UCSD-AML1 (cell line): ENCODE results near the gene OR5B2.
"Not testable (repeated sequence)": the region's sequence is repeated elsewhere in the genome, so short reads cannot be mapped to it uniquely, and the experiment has no call there.

Experiments used
- DNase-seq: peaks from one replicate; lab custom pipeline; 2025; ENCODE audit not compliant: unreplicated experiment; lab: John Stamatoyannopoulos, UW

Gene OR5B2

DNA sequence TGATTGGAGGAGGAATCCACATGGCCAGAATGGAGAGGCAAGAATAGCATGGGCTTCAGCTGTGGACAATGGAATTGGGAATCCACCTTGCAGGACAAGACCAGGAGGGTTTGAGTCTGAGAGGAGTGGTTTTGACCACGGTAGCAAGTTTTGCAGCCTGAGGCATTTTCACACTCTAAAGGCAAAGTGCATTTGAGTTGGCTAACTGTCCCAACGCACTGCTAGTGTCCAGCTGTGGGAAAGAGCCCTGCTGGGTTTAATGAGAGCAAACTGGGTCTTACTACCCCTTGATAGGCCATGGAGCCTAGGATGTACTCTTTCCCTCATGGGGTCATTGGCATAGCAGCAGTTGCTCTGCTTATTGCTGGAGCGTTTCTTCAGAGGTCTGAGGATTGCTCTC lies at the start of gene OR5B2:
TSS of gene OR5B2 (minus strand) at position 101 of the 400 bp plus-strand sequence. CDS start 4,860 bp downstream, outside the sequence.
- DNase-seq: no peak

DNA sequence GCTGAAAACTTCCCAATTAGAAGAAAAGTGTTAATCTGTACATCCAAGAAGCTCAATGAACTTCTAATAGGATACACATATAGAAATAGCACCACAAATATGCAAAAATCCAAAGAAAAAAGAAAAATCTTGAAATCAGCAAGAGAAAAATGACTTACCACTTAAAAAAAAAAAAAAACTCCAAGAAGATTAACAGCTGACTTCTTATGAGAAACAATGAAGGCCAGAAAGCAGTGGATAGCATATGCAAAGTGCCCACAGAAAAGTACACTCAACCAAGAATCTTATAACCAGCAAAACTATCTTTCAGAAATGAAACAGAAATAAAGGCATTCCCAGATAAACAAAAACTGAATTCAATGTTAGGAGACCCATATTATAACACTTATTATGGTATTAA lies 44.0 kb upstream of the OR5B2 start:
- DNase-seq: no peak

DNA sequence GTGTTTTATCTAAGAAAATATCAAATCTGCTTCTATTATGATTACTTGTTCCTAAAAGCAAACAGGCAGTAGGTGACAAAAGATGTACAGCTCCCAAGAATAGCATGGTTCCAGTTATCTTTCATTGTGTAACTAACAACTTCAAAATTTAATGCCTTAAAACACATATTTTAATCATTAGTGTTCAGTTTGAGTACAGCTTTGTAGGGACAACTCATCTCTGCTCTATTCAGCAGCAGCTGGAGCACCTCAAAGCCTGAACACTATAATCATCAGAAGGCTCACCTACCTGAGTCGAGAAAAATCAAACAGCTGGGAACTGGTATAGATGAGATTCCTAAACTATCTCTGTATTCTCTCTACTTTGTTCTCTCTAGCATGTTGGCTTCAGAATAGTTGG lies 38.4 kb upstream of the OR5B2 start:
- DNase-seq: no peak

- no peak for DNase-seq
Measured at GRCh38 chr11:58465690-58466089, 37.8 kb upstream of the OR5B2 start.

DNA sequence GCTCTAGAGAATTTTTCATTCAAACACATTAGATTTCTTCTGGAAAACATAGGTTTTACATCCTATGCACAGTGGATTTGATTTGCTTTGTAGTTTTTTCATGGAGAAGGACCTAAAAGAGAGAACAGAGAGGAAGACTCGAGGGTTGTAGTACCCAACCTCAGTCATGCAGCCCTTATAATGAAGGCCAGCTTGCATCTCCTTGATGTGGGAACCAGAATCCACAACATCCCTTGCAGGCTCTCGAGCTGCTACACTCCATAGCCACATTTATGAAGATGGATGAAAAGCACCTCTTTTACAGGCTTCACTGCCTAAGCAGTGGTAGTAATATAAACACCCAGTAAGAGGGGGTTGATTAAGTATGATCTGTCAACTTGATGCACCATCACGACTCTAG lies 23.7 kb upstream of the OR5B2 start:
- no peak for DNase-seq

DNA sequence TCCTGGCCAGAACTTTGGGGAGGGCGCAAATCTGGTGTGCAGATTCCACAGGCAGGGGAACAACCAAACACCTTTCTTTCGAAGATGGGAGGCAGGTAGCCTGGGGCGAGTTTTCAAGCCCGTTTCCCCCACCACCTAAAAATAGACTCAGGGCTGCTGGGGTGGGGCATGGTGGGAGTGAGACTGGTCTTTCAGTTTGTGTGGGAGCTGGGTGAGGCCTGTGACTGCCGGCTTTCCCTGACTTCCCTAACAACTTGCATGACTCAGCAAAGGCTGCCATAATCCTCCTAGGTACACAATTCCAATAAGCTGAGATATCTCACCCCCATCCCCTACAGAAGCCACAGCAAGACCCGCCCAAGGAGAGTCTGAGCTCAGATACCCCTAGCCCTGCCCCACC lies 18.4 kb upstream of the OR5B2 start:
- DNase-seq: no peak

- no peak for DNase-seq
Measured at GRCh38 chr11:58444300-58444699, 16.4 kb upstream of the OR5B2 start.

GRCh38 chr11:58442136-58442535 lies 14.2 kb upstream of the OR5B2 start, which contains the start of gene OR5B12:
Gene OR5B12, minus strand, starts transcription at chr11:58442236. Its CDS starts 2,085 bp downstream, at chr11:58440151.
- no peak for DNase-seq

DNA sequence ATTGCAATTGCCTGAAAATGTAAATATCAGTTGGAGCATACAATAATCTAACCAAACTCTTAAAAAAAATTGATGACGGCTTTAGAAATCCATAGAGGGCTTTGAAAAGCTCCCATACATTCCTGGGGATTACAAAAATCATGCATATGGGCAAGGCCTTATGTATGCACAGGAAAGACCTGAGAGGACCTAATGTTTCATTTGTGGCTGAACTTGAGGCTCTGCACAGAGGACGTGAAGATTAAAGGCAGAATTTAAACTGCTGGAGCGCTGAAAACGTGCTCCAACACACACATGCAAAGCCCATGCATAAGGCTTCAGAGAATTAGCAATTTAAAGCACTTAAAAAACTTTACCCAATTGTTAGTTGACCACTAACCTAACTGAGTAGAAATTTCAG lies 10.6 kb upstream of the OR5B2 start:
- DNase-seq: no peak

DNA sequence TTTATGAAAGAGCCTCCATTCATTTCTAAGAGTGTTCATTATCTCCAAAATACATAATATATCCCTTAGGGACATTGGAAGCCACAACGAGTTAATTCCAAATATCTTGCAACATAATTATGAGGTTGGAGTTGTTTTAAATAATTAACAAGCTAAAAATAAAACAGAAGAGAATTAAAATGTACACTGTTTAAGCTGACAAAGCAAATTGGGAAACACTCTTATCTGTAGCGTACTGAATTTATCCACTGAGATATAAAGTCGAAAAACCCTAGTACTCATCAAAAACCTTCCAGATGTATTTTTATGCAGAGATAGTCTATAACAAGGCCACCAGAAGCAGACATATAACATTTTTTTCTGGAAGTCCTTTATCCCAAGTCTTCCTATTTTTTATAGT lies 6.3 kb upstream of the OR5B2 start:
- no peak for DNase-seq

GRCh38 chr11:58433638-58434203 lies 5.8 kb upstream of the OR5B2 start:
- no peak for DNase-seq

GRCh38 chr11:58429273-58429672 lies 1.4 kb upstream of the OR5B2 start:
- DNase-seq: no peak

DNA sequence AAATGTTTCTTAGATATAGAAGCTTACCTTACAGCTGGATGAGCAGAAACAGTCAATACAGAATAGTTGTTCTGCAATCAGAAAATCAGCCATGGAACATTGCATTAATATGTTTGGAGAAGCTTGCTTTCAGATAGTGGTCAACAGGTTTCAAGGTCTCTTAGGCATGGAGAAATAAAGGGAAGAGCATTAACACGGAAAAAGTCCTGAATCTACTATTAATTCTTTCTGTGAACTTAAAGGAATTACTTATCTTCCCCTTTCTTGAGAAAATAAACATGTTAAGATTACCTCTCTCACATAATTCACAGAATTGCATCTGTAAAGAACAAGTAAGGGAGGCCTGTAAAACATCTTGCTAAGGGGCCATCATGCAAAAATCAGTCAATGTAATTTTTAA lies 21.1 kb downstream of the OR5B2 start, which contains the start of gene OR5B3:
TSS of gene OR5B3 (minus strand) at position 101 of the 400 bp plus-strand sequence. CDS start 3,465 bp downstream, outside the sequence.
- DNase-seq: no peak

DNA sequence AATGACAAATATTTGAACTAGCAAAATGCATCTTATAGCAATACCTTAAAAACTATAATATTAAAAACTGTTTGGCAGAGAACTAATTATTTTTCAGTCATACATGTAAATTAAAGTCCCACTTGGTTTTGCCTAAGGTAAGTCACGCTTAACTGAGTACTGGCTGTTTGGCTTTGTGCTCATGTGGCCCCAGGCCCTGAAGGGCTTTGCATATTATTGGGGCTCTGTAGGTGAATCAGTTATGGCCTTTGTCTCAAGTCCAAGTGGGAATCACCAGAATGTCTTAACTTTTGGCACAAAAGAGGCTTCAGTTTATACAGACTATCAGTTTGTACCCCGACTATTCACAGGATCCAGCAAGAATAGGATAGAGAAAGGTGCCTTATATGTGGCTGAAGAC lies 28.3 kb downstream of the OR5B2 start:
- DNase-seq: not testable (repeated sequence)

- no peak for DNase-seq
Measured at GRCh38 chr11:58395581-58395980, 32.3 kb downstream of the OR5B2 start.

DNA sequence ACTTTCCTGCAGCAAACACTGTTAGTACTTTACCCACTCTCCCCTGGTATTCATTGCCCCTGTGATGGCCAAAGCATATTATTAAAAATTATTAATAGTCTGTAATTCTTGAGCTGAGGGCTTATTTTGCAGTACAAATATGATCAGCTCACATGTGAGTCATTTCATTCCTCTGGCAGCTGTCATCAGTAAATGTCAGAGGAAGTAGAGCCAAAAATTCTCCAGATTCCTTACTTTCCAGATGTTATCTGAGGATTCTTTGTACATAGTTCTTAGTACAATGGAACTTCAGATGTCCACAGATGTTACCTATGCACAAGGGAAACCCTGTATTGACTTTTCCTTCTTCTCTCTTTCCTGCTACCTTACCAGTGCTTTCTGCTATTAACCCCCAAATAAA lies 33.7 kb downstream of the OR5B2 start:
- no peak for DNase-seq

- DNase-seq: no peak
Measured at GRCh38 chr11:58392746-58393145, 35.2 kb downstream of the OR5B2 start.

GRCh38 chr11:58391879-58392278 lies 36.0 kb downstream of the OR5B2 start:
- no peak for DNase-seq

DNA sequence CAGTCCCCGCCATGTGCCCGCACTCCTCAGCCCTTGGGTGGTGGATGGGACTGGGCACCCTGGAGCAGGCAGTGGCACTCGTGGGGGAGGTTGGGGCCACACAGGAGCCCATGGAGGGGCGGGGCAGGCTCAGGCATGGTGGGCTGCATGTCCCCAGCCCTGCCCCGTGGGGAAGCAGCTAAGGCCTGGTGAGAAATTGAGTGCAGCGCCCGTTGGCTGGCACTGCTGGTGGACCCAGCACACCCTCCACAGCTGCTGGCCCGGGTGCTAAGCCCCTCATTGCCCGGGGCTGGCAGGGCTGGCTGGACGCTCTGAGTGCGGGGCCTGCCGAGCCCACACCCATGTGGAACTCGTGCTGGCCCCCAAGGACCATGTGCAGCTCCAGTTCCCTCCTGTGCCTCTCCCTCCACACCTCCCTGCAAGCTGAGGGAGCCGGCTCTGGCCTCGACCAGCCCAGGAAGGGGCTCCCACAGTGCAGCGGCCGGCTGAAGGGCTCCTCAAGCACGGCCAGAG lies 37.3 kb downstream of the OR5B2 start:
- no peak for DNase-seq
